ENCODE data around the gene PANK1.

GRCh38 chr10:89649051-89649450, 4.0 kb upstream of the PANK1 start:
- TF ChIP-seq EZH2phosphoT487 (IDR thresholded peaks at IDR 0.05; ENCODE audit: low read depth, severe bottlenecking, unreplicated experiment) (no peak), CTCF (IDR thresholded peaks at IDR 0.05; ENCODE audit: poor library complexity) (no peak)
